Mesothelial cell of epicardium (in vitro differentiated cells): Measurements from ENCODE around the gene PEG3. TPM values are rescaled to one million over a fixed set of nuclear protein-coding genes. Genes with fewer than 3 reads are reported as not detected.

Experiments used
- DNase-seq, 2 experiments: peaks; one replicate each; pipeline ENCODE4 v3.0.0; 2021; ENCODE audit warnings: low spot score in 2 of 2; ENCODE audit not compliant: unreplicated experiment in 2 of 2
- H3K27ac Mint-ChIP-seq: 2 replicates; pipeline ENCODE4 v1.8.0; 2021; ENCODE audit warnings: mixed read lengths
- H3K27me3 Mint-ChIP-seq: 2 replicates; pipeline ENCODE4 v1.8.0; 2021; ENCODE audit warnings: low read depth, mixed read lengths
- H3K36me3 Mint-ChIP-seq: 2 replicates; pipeline ENCODE4 v1.8.0; 2021; ENCODE audit warnings: mixed read lengths
- H3K4me1 Mint-ChIP-seq: 2 replicates; pipeline ENCODE4 v1.8.0; 2021; ENCODE audit warnings: mixed read lengths
- H3K4me3 Mint-ChIP-seq: 2 replicates; pipeline ENCODE4 v1.8.0; 2021; ENCODE audit warnings: mild to moderate bottlenecking, moderate library complexity, mixed read lengths
- H3K9me3 Mint-ChIP-seq: 2 replicates; pipeline ENCODE4 v1.8.0; 2021; ENCODE audit warnings: mixed read lengths
- CTCF ChIP-seq: fragments of 200-600 bp; sonication (generic); IDR thresholded peaks from one replicate; pipeline ENCODE4 v1.5.0; 2021; ENCODE audit warnings: antibody characterized with exemption; ENCODE audit not compliant: unreplicated experiment
- total RNA-seq: library from RNA; stranded (reverse); gene quantifications from 3 replicates; pipeline ENCODE4 v1.2.1, GENCODE V29; 2021

PEG3 gene
- total RNA-seq, 1 donor from 2014 or later = not detected

DNA sequence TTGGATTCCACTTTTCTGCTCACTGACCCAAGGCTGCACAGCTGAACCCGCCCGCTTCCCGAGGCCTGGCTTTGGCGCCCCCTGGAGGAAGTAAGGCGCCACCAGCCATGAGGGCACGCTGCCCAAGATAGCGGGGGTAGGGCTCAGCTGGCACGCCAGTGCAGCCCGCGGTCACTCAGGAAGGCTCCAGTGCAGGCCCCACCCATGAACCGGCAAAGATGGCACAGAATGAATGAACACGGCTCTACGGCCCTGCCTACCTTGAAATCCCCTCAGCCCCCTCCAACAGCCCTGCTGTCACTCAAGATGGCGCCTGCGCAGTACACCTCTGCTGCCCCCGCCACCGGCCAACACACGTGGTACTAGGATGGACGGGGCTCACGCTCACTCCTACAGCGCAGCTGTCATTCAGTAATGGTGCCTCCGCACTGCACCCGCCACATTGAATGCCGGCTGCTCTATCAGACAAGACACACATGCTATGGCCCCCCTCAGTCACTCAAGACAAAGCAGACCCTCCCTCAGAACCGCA is 3.0 kb downstream of the PEG3 start:
- Mint-ChIP-seq H3K36me3 (peaks cover 11% of the 10 kb centered on the region), H3K4me1 (no peaks in the 10 kb centered on the region), H3K27me3 (no peaks in the 10 kb centered on the region), H3K9me3 (peaks cover 65% of the 10 kb centered on the region), H3K27ac (no peak overlapping the region), H3K4me3 (no peak overlapping the region)
- no peak for DNase-seq
- no peak for TF ChIP-seq CTCF

DNA sequence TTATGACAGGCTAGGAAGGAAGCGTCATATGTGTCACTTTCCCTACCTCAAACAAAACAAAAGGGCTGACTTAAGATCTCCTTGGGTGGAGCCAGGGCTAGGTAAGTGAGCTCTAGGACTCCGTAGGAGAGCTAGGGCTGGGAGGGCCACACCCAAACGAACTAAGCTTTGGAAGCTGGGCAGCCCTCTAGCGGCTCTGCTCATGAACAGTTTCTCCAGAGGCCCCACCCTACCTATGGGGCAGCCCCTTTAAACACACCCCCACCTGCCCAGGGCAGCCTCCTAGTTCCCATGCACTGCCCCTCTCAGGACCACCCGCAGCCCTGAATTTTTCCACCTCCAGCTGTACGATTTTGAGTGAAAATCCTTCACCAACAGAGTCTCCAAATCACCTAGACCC is 3.5 kb downstream of the PEG3 start:
- Mint-ChIP-seq H3K27ac (no peak overlapping the region), H3K4me3 (no peak overlapping the region), H3K27me3 (no peaks in the 10 kb centered on the region), H3K4me1 (no peaks in the 10 kb centered on the region), H3K9me3 (peaks cover 71% of the 10 kb centered on the region), H3K36me3 (peaks cover 11% of the 10 kb centered on the region)
- TF ChIP-seq CTCF = no peak
- DNase-seq = no peak

- Mint-ChIP-seq H3K27me3 (no peaks in the 10 kb centered on the region), H3K27ac (no peak overlapping the region), H3K36me3 (peaks cover 9% of the 10 kb centered on the region), H3K4me1 (no peaks in the 10 kb centered on the region), H3K9me3 (peaks cover 68% of the 10 kb centered on the region), H3K4me3 (no peak overlapping the region)
- no peak for DNase-seq
- TF ChIP-seq CTCF = no peak
Observed at GRCh38 chr19:56836059-56836458, 4.5 kb downstream of the PEG3 start.

DNA sequence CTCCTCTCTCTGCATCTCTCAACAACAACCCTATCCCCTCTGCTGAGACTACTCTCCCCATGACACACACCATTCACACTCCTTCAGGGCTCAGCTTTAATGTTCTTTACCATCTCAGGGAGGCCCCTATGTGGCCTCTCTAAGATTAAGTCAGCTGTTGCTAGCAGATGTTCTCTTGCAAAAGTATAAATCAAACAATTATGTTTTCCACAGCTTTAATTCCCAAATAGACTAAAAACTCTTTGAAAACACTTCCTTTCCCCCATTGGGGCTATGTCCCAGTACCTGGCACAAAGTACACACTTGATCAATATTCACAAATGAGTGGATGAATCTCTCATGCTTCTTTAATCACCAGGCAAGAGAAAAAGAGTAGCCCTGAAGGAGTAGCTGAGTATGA is 5.1 kb downstream of the PEG3 start:
- Mint-ChIP-seq H3K4me3 (no peak overlapping the region), H3K9me3 (peaks cover 67% of the 10 kb centered on the region), H3K27me3 (no peaks in the 10 kb centered on the region), H3K27ac (no peak overlapping the region), H3K4me1 (no peaks in the 10 kb centered on the region), H3K36me3 (peaks cover 7% of the 10 kb centered on the region)
- no peak for DNase-seq
- TF ChIP-seq CTCF = no peak

DNA sequence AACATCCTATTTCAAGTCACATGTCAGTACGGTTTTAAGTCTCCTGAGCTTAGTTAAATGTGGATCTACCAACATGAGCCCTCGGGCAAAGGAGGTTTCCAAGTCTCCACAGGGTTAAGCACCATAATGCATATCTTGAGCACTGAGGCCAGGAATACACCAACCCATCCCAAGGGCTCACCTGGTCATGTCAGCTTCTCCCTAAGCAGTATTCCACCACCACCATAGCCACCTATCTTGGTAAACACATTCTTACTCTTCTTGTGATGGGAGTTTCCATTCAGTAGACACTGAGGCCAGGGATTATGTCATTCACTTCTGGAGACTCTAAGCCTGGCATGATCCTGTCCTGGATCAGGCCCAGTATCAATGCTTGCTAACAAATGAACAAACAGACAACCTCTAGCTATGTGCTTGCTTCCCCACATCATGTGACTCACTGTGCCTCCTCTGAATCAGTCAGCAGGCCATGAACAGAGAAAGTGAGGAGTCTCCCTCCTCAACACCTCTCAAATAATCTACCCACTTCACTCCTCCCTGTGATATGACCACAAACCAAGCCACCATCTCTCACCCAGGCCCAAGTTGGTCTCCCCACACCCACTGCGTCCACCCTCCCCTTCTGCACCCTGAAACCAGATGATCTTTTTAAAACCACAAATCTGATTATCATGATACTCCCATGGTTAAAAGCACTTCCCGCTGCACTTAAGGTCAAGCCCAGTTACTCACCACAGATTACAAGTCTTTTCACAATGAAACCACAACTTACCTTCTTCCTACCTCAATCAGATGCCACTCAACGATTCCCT is 5.8 kb downstream of the PEG3 start:
- no peak for TF ChIP-seq CTCF
- DNase-seq = no peak
- H3K27me3 Mint-ChIP-seq = no peaks in the 10 kb centered on the region
- no peak overlapping the region for H3K4me3 Mint-ChIP-seq
- peaks cover 7% of the 10 kb centered on the region for H3K36me3 Mint-ChIP-seq
- no peaks in the 10 kb centered on the region for H3K4me1 Mint-ChIP-seq
- no peak overlapping the region for H3K27ac Mint-ChIP-seq
- peaks cover 74% of the 10 kb centered on the region for H3K9me3 Mint-ChIP-seq
